Activated CD4-positive, alpha-beta T cell treated with anti-CD3 and anti-CD28 coated beads for 48 hours (primary cell): ENCODE data around the gene DMC1.

Experiments used
- DNase-seq: peaks from one replicate; pipeline ENCODE4 v3.0.0-alpha.2; 2020

Gene DMC1

GRCh38 chr22:38566726-38567504 lies 3.1 kb downstream of the DMC1 start:
- no peak for DNase-seq

DNA sequence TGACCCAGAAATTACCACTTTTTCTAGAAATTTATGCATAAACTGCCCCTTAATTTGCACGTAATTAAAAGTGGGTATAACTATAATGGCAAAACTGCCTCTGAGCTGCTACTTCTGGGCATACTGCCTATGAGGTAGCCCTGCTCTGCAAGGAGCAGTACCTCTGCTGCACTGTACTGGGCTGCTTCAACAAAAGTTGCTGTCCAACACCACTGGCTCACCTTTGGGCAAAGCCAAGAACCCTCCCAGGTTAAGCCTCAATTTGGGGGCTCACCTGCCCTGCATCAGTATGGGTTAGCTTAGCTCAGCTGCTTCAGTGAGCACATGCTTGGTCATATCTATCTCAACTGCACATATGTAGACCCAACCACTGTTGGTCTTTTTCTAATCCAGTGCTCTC lies 4.5 kb downstream of the DMC1 start:
- no peak for DNase-seq

- no peak for DNase-seq
These were observed 5.3 kb downstream of the DMC1 start for GRCh38 chr22:38564669-38565068.

DNA sequence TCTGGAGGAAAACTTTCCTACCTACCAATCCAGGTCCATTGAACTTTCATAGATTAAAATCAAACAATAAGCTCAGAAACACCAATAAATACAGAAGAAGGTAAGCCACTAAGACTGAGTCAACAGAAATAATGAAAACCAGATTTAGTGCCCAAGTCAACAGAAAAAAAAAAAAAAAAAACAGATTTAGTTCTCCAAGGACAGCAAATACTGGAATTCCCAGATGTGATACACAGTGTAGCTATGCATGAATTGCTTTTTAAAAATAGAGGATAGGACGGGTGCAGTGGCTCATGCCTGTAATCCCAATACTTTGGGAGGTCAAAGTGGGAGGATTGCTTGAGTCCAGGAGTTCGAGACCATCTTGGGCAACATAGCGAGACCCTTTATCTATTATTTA lies 15.7 kb downstream of the DMC1 start:
- no peak for DNase-seq

GRCh38 chr22:38549101-38549894 lies 20.7 kb downstream of the DMC1 start:
- DNase-seq = no peak

GRCh38 chr22:38540701-38541100 lies 29.3 kb downstream of the DMC1 start:
- no peak for DNase-seq

DNA sequence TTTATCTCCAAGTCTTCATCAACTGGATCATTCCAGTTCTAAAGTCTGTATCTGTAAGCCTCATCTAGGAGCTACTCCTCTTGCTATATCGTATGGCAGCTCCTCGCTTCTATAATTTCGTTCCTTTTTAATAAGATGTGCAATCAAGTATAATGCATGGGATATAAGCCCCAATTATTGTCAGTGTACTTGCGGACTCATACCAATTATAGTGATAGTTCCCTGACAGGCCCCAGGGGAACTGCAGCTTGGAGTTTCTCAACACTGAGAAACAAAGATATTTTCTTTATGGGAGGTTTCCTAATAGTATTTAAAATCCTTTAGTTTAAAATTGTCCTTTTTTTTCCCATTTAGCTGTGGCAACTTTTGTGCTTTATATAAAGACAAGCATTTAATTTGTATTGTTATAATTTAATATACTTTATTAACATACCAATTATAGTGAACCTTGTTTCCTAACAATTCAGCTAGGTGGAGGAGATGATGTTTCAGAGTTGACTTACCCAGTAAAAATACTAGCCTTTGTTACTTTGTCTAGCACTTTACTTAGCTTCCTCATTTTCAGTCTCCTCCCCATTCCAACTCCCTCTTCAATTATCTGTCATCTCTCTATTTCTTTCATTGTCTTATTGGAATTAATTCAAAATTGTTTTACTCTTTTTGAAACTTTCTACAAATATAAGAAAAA lies 38.6 kb downstream of the DMC1 start:
- no peak for DNase-seq

GRCh38 chr22:38524429-38524828 lies 45.6 kb downstream of the DMC1 start:
- no peak for DNase-seq

DNA sequence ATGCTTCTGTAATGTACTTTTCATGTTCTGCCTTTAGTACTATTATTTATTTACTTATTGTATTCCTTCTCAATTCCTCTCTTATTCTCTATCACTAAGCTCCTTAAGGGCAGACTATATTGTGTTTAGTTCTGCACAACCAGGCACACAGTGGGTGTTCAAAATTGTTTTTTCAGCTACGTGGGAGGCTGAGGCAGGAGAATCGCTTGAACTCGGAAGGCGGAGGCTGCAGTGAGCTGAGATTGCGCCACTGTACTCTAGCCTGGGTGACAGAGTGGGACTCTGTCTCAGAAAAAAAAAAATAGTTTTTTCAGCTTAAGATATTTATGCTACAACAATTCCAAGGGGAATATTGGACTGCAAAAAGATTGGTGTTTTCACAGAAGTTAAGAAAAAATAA lies 46.5 kb downstream of the DMC1 start:
- DNase-seq = no peak

GRCh38 chr22:38523029-38523428 lies 47.0 kb downstream of the DMC1 start:
- DNase-seq = no peak

- DNase-seq = no peak
These were observed 50.3 kb downstream of the DMC1 start for GRCh38 chr22:38519453-38520250.

DNA sequence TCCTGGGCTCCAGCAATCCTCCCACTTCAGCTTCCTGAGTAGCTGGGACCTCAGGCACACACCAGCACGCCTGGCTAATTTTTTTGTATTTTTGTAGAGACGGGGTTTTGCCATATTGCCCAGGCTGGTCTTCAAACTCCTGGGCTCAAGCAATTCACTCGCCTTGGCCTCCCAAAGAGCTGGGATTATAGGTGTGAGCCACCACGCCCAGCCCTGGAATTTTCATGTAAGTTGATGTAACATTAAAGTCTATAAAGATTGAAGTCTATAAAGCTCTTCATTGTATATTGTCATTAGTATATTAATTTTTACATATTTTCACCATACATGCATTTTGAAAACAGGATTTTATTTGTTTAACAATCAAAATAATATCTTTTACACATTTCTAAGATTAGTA lies 51.4 kb downstream of the DMC1 start:
- no peak for DNase-seq

GRCh38 chr22:38513063-38513462 lies 56.9 kb downstream of the DMC1 start:
- DNase-seq = peak; percentile 39

- DNase-seq = no peak
These were observed 59.5 kb downstream of the DMC1 start for GRCh38 chr22:38510416-38510970.

GRCh38 chr22:38506118-38506962 lies 63.6 kb downstream of the DMC1 start, which contains the start of gene DDX17:
Gene DDX17, minus strand, starts transcription at chr22:38506311.
- peak; percentile 96 for DNase-seq

- peak; percentile 67 for DNase-seq
These were observed 64.4 kb downstream of the DMC1 start for GRCh38 chr22:38505541-38506117.

DNA sequence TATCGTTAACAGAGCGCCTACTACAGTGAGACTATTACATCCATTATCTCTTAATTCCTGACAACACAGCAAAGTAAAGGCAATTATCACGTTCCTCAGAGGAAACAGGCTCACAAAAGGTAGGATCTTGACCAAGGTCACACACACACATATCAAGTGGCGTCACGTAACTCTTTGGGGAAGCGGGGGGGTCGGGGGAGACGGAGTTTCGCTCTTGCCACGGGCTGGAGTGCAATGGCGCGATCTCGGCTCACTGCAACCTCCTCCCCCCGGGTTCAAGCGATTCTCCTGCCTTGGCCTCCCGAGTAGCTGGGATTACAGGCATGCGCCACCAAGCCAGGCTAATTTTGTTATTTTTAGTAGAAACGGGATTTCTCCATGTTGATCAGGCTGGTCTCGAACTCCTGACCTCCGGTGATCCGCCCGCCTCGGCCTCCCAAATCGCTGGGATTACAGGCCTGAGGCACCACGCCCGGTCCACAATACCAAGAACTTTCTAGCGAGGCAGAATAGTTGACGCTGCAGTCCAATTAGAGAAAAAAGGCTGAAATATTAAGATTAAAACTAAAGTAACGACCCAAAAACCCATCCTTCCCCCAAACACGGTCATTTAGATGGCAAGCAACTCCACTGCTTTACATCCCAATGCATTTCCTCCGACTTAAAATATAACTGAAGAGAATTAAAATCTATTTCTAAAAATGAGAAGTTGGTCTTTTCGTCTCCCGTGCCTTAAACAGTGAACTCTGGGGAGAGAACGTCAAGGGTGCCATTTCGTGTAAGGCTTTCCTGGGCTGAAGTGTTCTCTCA lies 65.0 kb downstream of the DMC1 start:
- DNase-seq = peak; percentile 73

DNA sequence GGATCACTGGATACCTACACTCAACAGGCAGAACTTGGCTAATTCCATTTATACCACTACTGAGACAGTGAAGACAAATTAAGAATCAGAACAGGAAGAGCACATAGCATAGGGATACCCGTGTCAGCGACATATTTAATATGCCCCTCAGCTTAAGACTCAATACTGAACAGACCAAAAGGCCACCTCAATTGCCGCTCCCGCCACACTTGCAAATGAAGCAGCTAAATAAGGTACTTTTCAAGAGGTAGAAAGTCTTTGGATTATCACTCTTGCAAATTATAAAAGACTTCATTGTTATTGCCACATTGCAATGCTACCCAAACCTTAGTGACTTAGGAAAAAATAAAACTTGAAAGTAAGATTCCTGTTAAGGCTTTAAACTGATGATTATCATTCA lies 67.0 kb downstream of the DMC1 start:
- DNase-seq = no peak

DNA sequence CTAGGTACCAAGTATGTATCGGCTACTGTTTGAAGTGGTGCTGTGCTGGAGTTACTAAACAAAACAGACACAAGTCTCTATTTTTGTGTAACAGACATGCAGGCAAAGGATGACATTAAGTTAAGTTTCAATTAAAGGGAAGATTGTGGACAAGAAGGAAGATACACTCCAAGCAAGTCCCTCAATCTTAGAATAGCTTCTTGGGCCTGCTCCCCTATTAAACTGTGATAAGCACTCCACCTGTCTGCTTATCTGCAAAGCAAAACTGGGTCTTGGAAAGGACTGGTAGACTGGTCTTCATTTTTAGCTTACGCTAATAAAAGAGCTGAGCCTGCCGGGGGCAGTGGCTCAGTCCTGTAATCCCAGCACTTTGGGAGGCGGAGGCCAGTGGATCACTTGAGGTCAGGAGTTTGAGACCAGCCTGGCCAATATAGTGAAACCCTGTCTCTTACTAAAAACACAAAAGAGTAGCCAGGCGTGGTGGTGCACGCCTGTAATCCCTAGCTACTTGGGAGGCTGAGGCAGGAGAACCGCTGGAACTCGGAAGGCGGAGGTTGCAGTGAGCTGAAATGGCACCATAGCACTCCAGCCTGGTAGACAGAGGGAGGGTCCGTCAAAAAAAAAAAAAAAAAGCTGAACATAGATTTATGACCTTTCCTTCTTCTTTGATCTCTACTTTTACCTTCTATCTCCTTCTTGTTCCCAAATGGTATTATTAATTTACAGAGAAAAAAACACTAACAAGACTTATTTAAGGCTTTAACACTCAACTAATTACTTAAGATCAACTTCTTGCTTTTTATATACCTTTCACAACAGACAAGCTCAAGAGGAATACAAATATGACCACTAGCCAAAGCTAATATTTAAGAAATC lies 67.9 kb downstream of the DMC1 start:
- no peak for DNase-seq
